GM21717 (cell line): Measurements from ENCODE around the gene DCBLD1.

Experiments used
- ATAC-seq: cut with Tn5 transposase; IDR thresholded peaks from one replicate; pipeline ENCODE4 v1.9.1; 2021; ENCODE audit warnings: mild to moderate bottlenecking, moderate library complexity; ENCODE audit not compliant: unreplicated experiment

DCBLD1 gene

GRCh38 chr6:117552618-117553017 lies 70.1 kb downstream of the DCBLD1 start:
- no peak for ATAC-seq

GRCh38 chr6:117553142-117553541 lies 70.7 kb downstream of the DCBLD1 start:
- ATAC-seq, result no peak

- no peak for ATAC-seq
These were observed 72.9 kb downstream of the DCBLD1 start for GRCh38 chr6:117555262-117555849.

GRCh38 chr6:117555882-117556498 lies 73.5 kb downstream of the DCBLD1 start:
- ATAC-seq, result no peak

- ATAC-seq, result no peak
These were observed 75.5 kb downstream of the DCBLD1 start for GRCh38 chr6:117557951-117558350.

- no peak for ATAC-seq
These were observed 76.3 kb downstream of the DCBLD1 start for GRCh38 chr6:117558818-117559217.

GRCh38 chr6:117559299-117559698 lies 76.8 kb downstream of the DCBLD1 start:
- ATAC-seq, result no peak

- no peak for ATAC-seq
These were observed 78.7 kb downstream of the DCBLD1 start for GRCh38 chr6:117561128-117561527.

GRCh38 chr6:117564681-117565080 lies 82.2 kb downstream of the DCBLD1 start:
- no peak for ATAC-seq

- no peak for ATAC-seq
These were observed 85.8 kb downstream of the DCBLD1 start for GRCh38 chr6:117568247-117568646.

- ATAC-seq, result no peak
These were observed 86.4 kb downstream of the DCBLD1 start for GRCh38 chr6:117568831-117569410.

- ATAC-seq, result no peak
These were observed 90.7 kb downstream of the DCBLD1 start for GRCh38 chr6:117573006-117573680.

- no peak for ATAC-seq
These were observed 91.7 kb downstream of the DCBLD1 start for GRCh38 chr6:117574198-117574597.

- ATAC-seq, result no peak
These were observed 103.2 kb downstream of the DCBLD1 start for GRCh38 chr6:117585647-117586046.

- no peak for ATAC-seq
These were observed 108.0 kb downstream of the DCBLD1 start for GRCh38 chr6:117590447-117590846.

- ATAC-seq, result no peak
These were observed 108.9 kb downstream of the DCBLD1 start for GRCh38 chr6:117591405-117591804.

GRCh38 chr6:117592983-117593759 lies 110.7 kb downstream of the DCBLD1 start:
- no peak for ATAC-seq

- no peak for ATAC-seq
These were observed 112.8 kb downstream of the DCBLD1 start for GRCh38 chr6:117595099-117595923.

- ATAC-seq, result no peak
These were observed 115.3 kb downstream of the DCBLD1 start for GRCh38 chr6:117597755-117598154.
